COR-L47 (cell line): ENCODE measurements around the gene NRTN.
"Not testable (repeated sequence)": the region's sequence is repeated elsewhere in the genome, so short reads cannot be mapped to it uniquely, and the experiment has no call there.

Source experiments
- DNase-seq: peaks from one replicate; lab custom pipeline; 2025; lab: John Stamatoyannopoulos, UW

Gene NRTN

DNA sequence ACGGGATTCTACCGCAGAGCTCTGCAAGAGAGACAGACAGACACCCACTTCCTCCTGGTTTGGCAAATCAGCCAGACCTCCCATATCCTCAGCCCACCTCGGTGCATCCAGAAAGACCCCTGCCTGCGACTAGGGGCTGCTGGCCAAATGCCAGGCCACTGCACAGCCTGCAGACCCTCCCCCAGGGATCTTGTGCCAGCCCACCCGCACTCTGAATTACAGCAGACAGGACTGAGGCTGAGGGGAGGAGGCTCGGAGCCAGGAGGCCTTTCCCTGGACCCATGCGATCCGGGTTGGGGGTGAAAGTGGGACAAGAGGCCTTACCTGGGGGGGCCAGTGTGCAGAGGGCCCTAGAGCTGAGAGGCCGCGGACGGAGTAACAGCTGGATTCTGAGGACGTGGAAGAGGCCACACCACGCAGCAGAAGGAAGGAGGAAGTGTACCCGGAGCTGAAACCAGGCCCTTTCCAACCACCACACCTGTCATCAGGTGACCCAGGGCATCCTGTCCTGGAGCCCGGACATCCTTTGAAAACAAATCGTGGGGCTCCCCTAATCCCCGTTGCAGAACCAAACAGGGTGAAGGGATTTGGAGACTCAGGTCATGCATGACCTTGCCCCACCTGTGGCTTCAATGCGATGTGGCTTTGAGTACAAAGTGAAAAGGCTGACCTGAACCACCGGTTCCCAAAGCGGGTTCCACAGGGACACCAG is 33.6 kb downstream of the NRTN start:
- DNase-seq = no peak

DNA sequence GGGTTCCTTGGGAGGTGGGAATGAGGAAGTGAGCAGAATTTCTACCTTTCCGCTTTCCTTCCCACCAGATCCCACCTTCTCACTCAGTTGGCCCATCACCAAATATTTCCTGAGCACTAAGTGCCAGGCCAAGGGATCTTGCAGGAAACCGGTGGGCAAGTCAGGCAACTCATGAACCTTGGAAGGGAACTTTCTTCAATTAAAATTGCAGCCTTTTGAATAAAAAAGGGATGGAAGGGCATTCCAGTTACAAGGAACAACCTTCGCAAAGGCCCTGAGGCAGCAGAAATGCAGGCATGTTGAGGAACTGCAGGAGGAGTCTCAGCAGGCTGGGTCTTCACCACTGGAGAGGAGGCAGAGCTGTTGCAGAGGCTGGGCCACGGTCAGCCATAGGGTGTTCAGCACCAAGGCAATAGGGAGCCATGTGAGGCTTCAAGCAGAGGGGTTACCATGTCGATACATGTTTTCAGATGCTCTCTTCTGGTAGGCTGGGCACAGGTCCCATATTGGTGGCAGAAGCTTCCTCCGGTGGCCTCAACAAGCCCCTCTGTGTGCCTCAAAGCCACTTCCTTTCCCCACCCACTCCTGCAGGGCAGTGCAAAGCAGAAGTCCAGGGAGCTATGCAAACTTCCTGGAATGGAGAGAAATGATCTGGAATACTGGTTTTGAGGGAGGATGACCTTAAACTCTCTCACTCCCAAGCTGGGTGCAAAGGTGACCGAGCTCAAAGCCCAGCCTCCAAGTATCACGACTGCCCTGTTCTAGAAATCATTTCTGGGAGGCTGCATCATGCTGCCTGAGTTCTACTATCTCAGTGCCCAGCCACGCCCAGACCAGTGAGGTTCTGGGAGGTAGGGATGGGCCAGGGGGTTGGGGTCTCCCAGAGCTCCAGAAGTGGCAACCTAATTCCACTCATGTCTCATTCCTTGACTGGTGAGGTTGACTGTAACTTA is 34.5 kb downstream of the NRTN start, which contains the start of gene FUT6:
FUT6 (minus strand) TSS at position 638 of the 953 bp plus-strand sequence. CDS start 7,135 bp downstream, outside the sequence.
- no peak for DNase-seq

GRCh38 chr19:5841735-5842111 is 36.9 kb downstream of the NRTN start:
- not testable (repeated sequence) for DNase-seq

DNA sequence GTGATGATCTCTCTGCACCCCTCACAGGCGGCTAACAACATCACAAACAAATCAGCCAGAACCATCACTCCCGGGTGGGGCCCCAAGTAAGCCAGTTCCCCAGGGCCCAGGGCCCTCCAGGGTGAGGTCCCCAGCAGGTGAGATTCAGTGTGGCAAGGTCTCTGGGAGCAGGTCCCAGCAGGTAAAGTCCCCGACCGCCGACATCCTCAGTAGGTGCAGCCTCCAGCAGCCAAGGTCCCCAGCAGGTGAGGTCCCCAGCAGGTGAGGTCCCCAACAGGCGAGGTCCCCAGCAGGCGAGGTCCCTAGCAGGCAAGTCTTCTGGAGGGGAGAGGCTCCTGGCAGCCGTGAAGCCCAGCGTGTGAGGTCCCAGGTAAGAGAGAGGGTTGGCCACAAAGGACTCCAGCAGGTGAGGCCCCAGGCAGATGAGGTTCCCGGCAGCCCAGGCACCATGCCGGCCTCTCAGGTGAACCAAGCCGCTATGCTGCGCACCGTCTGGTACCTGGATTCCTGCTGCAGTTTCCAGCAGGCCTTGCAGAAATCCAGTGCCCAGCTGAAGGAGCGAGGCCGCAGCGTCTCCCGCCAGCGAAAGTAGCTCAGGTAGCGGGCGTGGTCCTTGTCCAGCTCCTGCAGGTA is 38.5 kb downstream of the NRTN start:
- DNase-seq = no peak

DNA sequence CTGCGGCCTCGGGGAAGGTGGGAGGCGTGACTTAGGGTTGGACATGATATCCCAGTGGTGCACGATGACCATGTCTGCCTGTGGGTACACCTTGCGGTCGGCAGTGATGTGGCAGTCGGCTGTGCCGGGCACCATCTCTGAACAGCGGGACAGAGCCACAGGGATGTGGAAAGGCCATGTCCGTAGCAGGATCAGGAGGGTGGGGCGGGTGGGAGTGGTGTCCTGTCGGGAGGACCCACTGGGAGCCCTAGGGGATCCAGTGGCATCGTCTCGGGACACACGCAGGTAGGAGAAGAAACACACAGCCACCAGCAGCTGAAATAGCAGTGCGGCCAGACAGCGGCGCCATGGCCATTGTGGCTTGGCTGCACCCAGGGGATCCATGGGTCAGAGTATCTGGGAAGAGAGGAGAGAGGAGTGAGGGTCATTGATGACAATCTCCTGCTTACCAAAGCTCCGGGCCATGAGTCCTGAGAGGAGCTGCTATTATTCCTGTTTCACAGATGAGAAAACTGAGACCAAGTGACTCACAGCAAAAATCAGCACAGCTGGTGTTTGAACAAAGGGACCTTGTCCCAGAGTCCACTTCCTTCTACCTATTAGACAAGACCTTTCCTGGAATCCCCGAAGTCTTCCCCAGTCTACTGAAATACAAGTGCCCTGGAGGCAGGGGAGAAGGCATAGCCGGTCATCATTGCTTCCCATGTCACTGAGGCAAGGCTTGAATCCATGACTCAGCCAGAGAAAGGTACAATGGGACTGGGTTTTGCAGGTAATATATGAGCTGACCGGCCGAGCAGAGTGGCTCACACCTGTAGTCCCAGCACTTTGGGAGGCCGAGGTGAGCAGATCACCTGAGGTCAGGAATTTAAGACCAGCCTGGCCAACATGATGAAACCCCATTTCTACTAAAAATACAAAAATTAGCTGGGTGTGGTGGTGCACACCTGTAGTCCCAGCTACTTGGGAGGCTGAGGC is 39.9 kb downstream of the NRTN start:
- DNase-seq = no peak

- DNase-seq = not testable (repeated sequence)
Observed at GRCh38 chr19:5847846-5848245, 43.0 kb downstream of the NRTN start.

GRCh38 chr19:5848621-5849020 is 43.8 kb downstream of the NRTN start:
- DNase-seq = not testable (repeated sequence)

- no peak for DNase-seq
Observed at GRCh38 chr19:5850189-5850588, 45.3 kb downstream of the NRTN start.

DNA sequence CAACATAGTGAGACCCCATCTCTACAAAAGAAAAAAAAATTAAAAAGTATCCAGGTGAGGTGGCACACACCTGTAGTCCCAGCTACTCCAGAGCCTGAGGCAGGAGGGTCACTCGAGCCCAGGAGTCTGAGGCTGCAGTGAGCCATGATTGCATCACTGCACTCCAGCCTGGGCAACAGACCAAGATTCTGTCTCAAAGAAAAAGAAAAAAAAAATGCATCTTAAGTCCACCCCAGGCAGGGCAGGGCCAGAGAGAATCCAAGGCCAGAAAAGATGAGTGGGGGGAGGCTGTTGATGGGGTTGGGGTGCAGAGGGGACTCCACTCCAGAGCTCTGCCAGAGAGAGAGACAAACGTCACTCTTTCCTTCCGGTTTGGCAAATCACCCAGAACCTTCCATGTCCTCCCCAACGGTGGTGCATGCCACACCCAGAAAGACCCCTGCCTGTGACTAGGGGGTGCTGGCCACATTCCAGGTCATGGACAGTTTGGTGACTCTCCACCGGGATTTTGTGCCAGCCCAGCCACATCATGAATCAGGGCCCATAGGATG is 46.0 kb downstream of the NRTN start:
- peak; percentile 37 for DNase-seq

GRCh38 chr19:5851302-5851701 is 46.4 kb downstream of the NRTN start, which contains the start of gene FUT3:
Gene FUT3 (minus strand): TSS chr19:5851449.
- no peak for DNase-seq

- DNase-seq = not testable (repeated sequence)
Observed at GRCh38 chr19:5854121-5854520, 49.3 kb downstream of the NRTN start.

- DNase-seq = not testable (repeated sequence)
Observed at GRCh38 chr19:5855151-5855550, 50.3 kb downstream of the NRTN start.

GRCh38 chr19:5857203-5858081 is 52.6 kb downstream of the NRTN start:
- no peak for DNase-seq

GRCh38 chr19:5863030-5863665 is 58.3 kb downstream of the NRTN start:
- DNase-seq = no peak

GRCh38 chr19:5864013-5864720 is 59.3 kb downstream of the NRTN start:
- DNase-seq = no peak

DNA sequence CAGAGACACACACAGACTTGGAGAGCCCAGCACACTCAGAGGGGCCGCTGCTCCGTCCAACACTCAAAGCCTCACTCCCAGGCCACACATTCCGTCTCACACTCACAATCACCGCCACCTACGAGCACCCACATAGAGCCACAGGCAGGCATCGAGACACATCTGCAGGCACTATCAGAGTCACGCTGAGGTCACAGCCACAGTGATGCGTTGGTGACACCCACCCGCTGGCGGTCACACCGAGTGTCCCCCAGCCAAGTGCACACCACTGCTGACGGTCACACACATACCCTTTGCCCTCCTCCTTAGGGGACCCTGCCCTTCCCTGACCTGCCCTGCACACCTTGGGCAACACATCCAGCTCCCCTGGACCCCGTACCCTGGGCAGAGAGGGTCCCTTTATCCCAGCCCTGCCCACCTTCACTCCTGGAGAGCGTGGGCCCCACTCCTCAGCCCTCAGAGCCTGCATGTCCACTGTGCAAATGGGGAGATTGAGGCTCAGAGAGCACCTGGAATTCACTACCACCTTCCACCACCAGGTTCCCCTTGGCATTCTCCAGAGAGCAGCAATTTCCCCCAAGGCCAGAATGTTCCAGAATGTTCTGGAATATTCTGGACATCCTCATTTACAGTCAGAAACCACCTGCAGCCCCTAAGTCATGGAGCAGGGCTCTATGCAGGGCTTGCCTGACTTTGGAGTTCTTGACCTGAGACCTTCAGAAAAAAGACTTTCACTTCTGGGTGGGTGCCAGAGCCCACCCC is 60.0 kb downstream of the NRTN start:
- DNase-seq = no peak

GRCh38 chr19:5865772-5866171 is 60.9 kb downstream of the NRTN start:
- DNase-seq = no peak
